ENCODE results near the gene SPACA7.

Gene SPACA7

DNA sequence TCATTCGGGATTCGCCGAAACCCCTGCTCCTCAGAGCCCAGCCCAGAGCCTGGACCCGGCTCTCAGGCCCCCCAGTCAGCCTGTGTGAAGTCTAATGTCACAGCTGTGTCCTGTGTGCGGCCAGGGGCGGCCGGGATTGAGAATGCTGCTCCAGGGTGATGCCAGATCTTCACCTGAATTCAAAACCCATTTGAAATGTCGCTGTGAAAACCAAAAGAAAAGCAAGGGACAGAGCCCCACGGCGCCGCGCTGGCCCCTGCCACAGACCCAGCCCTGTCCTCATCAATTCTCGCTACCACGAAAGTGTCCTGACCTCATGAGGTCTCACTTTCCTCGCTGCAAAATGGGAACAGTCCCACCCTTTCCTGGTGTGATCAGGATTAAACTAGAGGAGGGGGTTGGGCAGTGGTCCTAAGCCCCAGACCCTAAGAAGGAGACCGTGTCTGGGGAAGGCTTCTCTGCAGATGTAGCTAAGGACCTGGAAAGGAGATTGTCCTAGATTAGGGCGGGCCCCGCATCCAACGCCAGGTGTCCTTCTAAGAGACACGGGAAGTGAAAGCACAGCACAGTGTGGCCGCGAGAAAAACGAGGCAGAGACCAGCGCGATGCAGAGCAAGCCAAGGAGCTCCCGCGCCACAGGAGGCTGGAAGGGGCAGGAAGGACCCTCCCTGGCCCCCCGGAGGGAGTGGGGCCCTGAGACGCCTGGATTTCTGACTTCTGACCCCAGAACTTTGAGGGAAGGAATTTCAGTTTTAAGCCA, 34.0 kb upstream of the SPACA7 start:
- H3K27me3 ChIP-seq (ENCODE audit: control insufficient read depth, insufficient read depth, low read length) = peaks cover 2% of the 10 kb centered on the region
- H3K4me3 ChIP-seq (ENCODE audit: low read length) = no peak overlapping the region
- no peak overlapping the region for H3K27ac ChIP-seq (ENCODE audit: low read depth, low read length)
- H3K9ac ChIP-seq (ENCODE audit: low read length) = no peak overlapping the region
- no peaks in the 10 kb centered on the region for H3K36me3 ChIP-seq (ENCODE audit: control insufficient read depth, insufficient read depth, low read length)
- H3K4me1 ChIP-seq (ENCODE audit: control insufficient read depth, insufficient read depth, low read length) = no peaks in the 10 kb centered on the region

DNA sequence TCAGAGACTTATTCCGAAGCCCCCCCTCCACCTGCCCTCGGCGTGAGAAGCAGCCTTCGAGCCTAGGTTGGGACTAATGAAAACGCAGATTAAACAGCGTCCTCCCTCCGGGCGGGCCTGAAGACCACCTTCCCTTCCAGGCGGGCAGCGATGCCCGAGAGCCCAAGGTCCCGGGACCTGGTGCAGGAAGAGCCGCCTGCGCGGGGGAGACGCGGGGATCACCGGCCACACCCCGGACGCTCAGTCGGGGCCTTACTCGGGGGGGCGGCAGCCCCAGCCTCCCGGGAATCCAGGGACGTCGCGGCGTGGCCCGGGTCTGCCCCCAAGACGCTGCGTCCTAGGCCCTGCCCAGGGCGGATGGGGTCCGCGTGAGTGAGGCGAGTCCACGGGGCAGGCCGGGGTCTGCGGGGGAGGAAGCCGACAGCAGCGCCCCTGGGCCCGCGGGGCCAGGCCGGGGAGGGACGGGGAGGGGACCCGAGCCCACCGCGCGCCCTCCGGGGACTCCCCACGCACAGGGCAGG, 33.3 kb upstream of the SPACA7 start:
- Histone ChIP-seq H3K27me3 (ENCODE audit: control insufficient read depth, insufficient read depth, low read length) (peaks cover 2% of the 10 kb centered on the region), H3K4me1 (ENCODE audit: control insufficient read depth, insufficient read depth, low read length) (no peaks in the 10 kb centered on the region), H3K4me3 (ENCODE audit: low read length) (no peak overlapping the region), H3K36me3 (ENCODE audit: control insufficient read depth, insufficient read depth, low read length) (no peaks in the 10 kb centered on the region), H3K9ac (ENCODE audit: low read length) (no peak overlapping the region), H3K27ac (ENCODE audit: low read depth, low read length) (no peak overlapping the region)

DNA sequence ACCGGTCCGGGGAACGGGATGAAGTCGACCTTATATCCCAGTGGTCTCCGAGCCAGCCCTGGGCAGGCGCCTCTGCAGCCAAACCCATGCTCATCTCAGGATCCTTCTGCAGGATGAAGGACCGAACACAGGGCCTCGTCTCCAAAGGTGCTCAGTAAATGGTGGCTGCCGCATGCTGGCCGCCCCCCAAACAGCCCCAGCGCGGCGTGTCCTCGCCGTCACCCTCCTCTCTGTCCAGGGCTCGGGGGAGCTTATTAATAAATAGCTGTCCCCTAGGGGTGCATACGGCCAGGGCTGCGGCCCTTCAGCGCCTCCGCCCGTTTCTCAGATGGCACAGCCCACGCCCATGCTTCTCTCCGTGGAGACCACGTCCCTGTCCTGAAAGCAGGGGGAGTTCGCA, 32.6 kb upstream of the SPACA7 start:
- peaks cover 2% of the 10 kb centered on the region for H3K27me3 ChIP-seq (ENCODE audit: control insufficient read depth, insufficient read depth, low read length)
- H3K4me3 ChIP-seq (ENCODE audit: low read length) = no peak overlapping the region
- no peak overlapping the region for H3K9ac ChIP-seq (ENCODE audit: low read length)
- no peak overlapping the region for H3K27ac ChIP-seq (ENCODE audit: low read depth, low read length)
- H3K4me1 ChIP-seq (ENCODE audit: control insufficient read depth, insufficient read depth, low read length) = no peaks in the 10 kb centered on the region
- H3K36me3 ChIP-seq (ENCODE audit: control insufficient read depth, insufficient read depth, low read length) = no peaks in the 10 kb centered on the region

DNA sequence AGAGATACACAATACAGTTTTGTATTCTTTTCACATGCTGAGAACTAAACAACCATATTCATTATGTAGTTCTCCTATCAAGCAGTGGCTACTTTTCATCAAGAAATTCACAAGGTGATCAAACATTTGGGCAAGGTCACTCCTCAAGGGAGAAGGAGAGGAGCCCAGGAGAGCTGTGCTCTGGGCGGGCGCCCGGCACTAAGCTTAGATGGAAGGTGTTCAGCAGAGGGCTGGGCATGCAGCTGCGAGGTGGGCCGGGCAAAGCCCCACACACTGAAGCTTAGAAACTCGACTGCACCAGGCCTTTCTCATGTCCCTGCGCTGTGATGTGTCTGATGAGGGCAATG, 30.4 kb upstream of the SPACA7 start:
- H3K4me3 ChIP-seq (ENCODE audit: low read length) = no peak overlapping the region
- H3K9ac ChIP-seq (ENCODE audit: low read length) = no peak overlapping the region
- no peaks in the 10 kb centered on the region for H3K4me1 ChIP-seq (ENCODE audit: control insufficient read depth, insufficient read depth, low read length)
- peaks cover 2% of the 10 kb centered on the region for H3K27me3 ChIP-seq (ENCODE audit: control insufficient read depth, insufficient read depth, low read length)
- no peaks in the 10 kb centered on the region for H3K36me3 ChIP-seq (ENCODE audit: control insufficient read depth, insufficient read depth, low read length)
- H3K27ac ChIP-seq (ENCODE audit: low read depth, low read length) = no peak overlapping the region

DNA sequence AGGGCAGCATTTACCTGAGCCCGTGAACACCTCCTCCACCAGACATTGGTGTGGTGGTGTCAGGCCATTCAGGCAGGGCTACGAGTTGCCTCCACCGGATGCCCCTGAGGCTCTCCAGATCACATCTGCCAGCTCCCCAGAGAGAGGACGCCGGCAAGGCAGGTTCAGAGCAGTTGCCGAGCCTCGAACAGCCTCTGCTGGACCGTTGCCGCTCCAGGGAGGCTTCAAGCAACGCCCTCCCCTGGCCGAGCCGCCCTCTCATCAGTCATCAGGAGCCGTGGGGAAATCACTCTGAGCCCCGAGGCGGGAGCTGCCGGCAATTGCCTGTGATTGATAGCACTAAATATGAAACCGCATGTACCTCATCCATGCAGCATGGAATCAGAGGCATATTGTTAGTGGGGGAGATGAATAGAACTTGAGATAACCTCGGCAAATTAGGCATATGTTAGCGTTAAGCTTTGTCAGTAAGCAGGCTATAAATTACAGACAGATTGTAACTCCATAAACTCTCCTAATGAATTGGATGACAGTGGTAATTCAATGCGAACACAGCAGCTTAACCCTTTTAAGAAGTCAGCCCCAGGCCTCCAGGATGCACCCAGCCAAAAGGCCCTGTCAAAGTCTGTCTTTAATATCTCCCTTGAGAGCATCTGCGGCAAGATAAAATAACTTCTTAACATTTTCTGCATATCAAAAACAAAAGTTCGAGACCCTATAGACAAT, 29.8 kb upstream of the SPACA7 start:
- H3K4me1 ChIP-seq (ENCODE audit: control insufficient read depth, insufficient read depth, low read length) = no peaks in the 10 kb centered on the region
- no peak overlapping the region for H3K9ac ChIP-seq (ENCODE audit: low read length)
- H3K4me3 ChIP-seq (ENCODE audit: low read length) = no peak overlapping the region
- peaks cover 2% of the 10 kb centered on the region for H3K27me3 ChIP-seq (ENCODE audit: control insufficient read depth, insufficient read depth, low read length)
- no peaks in the 10 kb centered on the region for H3K36me3 ChIP-seq (ENCODE audit: control insufficient read depth, insufficient read depth, low read length)
- no peak overlapping the region for H3K27ac ChIP-seq (ENCODE audit: low read depth, low read length)

DNA sequence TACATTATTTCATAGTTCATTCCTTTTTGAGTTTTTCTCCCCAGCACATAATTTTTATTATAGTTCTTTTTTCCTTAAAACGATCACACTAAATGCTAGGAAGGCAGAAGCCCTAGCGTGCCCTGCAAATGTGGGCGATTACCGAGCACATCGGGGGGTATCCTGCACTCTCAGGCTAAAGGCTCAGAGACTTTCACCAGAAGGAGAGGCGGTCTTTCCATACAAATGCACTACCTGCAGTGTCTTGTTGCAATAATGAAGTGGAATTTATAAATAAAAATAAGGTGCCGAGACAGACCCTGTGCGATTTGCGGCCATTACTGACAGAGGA, 29.3 kb upstream of the SPACA7 start:
- Histone ChIP-seq H3K9ac (ENCODE audit: low read length) (no peak overlapping the region), H3K4me1 (ENCODE audit: control insufficient read depth, insufficient read depth, low read length) (no peaks in the 10 kb centered on the region), H3K4me3 (ENCODE audit: low read length) (no peak overlapping the region), H3K36me3 (ENCODE audit: control insufficient read depth, insufficient read depth, low read length) (no peaks in the 10 kb centered on the region), H3K27ac (ENCODE audit: low read depth, low read length) (no peak overlapping the region), H3K27me3 (ENCODE audit: control insufficient read depth, insufficient read depth, low read length) (peaks cover 2% of the 10 kb centered on the region)

DNA sequence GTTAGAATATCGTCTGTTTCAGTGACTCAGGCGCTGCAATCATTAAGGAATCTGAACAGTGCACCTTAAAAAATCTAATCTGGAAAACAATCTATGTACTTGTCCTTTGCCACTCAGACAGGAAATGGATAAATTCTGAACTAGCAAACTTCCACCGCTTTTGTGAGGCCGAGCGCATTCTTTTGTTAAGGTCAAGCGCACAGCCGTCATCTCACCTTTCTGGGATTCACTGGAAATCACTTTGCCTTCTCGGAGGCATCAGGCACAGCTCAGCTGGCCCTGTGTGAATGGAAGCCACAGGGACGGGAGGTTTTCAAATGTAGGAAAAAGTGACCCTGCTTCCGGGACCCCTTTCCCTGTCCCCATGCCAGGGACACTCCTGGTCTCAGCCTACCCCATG, 28.2 kb upstream of the SPACA7 start:
- H3K27me3 ChIP-seq (ENCODE audit: control insufficient read depth, insufficient read depth, low read length) = peaks cover 2% of the 10 kb centered on the region
- H3K9ac ChIP-seq (ENCODE audit: low read length) = no peak overlapping the region
- no peak overlapping the region for H3K4me3 ChIP-seq (ENCODE audit: low read length)
- no peaks in the 10 kb centered on the region for H3K36me3 ChIP-seq (ENCODE audit: control insufficient read depth, insufficient read depth, low read length)
- H3K27ac ChIP-seq (ENCODE audit: low read depth, low read length) = no peak overlapping the region
- no peaks in the 10 kb centered on the region for H3K4me1 ChIP-seq (ENCODE audit: control insufficient read depth, insufficient read depth, low read length)

DNA sequence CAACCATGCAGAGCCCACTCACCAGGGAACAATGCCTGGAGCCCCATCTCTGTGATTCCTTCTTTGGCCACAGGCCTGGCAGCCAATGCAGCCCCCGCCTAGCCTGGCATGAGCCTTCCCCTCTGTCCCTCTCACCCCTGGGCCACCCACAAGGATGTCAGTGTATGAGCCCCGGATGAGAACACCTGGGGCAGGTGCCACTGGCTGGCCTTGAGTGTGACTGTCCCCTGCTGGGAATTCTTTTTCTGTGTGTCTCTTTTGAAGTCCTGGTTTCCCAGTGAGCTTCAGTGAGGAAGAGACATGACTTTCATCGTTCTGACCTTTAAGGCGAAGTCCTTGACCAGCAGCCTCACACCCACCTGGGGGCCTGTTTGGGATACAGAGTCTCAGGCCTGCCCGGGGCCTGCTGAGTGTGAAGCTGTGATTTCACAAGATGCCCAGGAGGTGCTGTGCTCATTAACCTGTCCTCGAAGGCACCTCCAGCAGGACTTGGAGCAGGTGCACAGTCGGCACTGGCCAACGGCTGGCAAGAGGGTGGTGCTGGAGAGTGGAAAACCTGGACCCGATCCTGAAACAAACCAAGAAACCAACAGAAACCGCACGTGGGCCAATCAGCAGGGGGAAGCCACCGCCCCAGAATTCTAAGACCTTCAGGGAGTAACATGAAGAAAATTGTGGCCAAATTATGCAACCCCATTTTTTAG, 27.4 kb upstream of the SPACA7 start:
- Histone ChIP-seq H3K27me3 (ENCODE audit: control insufficient read depth, insufficient read depth, low read length) (peaks cover 2% of the 10 kb centered on the region), H3K36me3 (ENCODE audit: control insufficient read depth, insufficient read depth, low read length) (no peaks in the 10 kb centered on the region), H3K9ac (ENCODE audit: low read length) (no peak overlapping the region), H3K4me3 (ENCODE audit: low read length) (no peak overlapping the region), H3K4me1 (ENCODE audit: control insufficient read depth, insufficient read depth, low read length) (no peaks in the 10 kb centered on the region), H3K27ac (ENCODE audit: low read depth, low read length) (no peak overlapping the region)

DNA sequence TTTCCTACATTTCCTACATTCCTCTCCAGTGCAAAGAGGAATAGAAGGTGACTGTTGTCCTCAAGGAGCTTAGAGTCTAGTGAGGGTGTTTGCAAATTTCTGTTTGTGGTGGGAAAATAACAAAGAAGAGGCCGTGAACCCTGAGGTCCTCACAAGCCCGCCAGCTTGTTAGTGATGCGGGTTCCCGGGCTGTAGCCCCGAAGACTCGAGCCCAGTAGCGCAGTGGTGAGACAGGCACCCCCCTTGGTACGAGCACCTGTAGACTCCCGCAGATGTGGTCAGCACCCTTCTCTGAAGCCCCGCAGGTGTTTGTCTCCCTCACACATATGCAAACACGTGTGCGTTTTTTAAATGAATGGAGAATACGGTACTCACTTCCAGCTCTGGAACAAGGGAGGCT, 26.5 kb upstream of the SPACA7 start:
- Histone ChIP-seq H3K4me1 (ENCODE audit: control insufficient read depth, insufficient read depth, low read length) (no peaks in the 10 kb centered on the region), H3K27me3 (ENCODE audit: control insufficient read depth, insufficient read depth, low read length) (peaks cover 2% of the 10 kb centered on the region), H3K4me3 (ENCODE audit: low read length) (no peak overlapping the region), H3K36me3 (ENCODE audit: control insufficient read depth, insufficient read depth, low read length) (no peaks in the 10 kb centered on the region), H3K27ac (ENCODE audit: low read depth, low read length) (no peak overlapping the region), H3K9ac (ENCODE audit: low read length) (no peak overlapping the region)

DNA sequence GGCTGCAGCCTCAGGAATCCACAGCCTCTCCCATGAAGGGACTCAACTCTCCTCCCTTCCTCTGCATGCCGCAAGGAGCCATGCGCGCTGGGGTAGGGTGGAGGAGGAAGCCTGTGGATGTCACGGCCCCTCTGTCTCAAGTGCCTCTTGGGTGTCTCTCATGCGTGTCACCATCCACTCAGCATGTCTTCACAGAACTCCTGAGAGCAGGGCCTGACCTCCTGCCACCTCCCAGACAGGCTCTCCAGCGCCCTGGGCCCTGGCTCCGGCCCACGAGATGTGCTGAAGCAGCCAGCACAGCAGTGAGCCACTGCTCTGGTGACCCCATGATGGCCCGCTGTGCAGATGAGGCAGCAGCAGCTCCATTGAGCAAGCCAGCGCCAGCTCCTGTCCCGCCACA, 25.9 kb upstream of the SPACA7 start:
- no peak overlapping the region for H3K9ac ChIP-seq (ENCODE audit: low read length)
- no peak overlapping the region for H3K27ac ChIP-seq (ENCODE audit: low read depth, low read length)
- H3K4me3 ChIP-seq (ENCODE audit: low read length) = no peak overlapping the region
- H3K27me3 ChIP-seq (ENCODE audit: control insufficient read depth, insufficient read depth, low read length) = peaks cover 2% of the 10 kb centered on the region
- no peaks in the 10 kb centered on the region for H3K36me3 ChIP-seq (ENCODE audit: control insufficient read depth, insufficient read depth, low read length)
- no peaks in the 10 kb centered on the region for H3K4me1 ChIP-seq (ENCODE audit: control insufficient read depth, insufficient read depth, low read length)

DNA sequence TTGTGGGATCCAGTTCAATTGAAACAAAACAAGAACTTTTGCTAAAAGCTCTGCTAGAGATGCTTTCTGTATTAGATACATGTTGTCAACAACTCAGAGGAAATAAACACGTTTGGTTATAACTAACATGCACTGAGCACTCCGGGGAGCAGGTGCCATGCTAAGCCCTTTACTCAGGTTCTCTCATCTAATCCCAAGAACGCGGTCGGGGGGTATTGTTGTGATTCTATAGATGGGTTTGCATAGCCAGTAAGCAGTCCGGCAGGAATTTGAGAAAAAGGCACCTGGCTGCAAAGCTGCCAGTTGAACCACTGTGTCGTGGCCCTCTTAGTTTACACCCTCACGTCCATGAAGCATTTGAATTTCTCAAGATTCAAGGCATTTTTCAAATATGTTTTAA, 24.3 kb upstream of the SPACA7 start:
- no peaks in the 10 kb centered on the region for H3K36me3 ChIP-seq (ENCODE audit: control insufficient read depth, insufficient read depth, low read length)
- H3K4me3 ChIP-seq (ENCODE audit: low read length) = no peak overlapping the region
- H3K27ac ChIP-seq (ENCODE audit: low read depth, low read length) = no peak overlapping the region
- no peaks in the 10 kb centered on the region for H3K4me1 ChIP-seq (ENCODE audit: control insufficient read depth, insufficient read depth, low read length)
- H3K9ac ChIP-seq (ENCODE audit: low read length) = no peak overlapping the region
- no peaks in the 10 kb centered on the region for H3K27me3 ChIP-seq (ENCODE audit: control insufficient read depth, insufficient read depth, low read length)

DNA sequence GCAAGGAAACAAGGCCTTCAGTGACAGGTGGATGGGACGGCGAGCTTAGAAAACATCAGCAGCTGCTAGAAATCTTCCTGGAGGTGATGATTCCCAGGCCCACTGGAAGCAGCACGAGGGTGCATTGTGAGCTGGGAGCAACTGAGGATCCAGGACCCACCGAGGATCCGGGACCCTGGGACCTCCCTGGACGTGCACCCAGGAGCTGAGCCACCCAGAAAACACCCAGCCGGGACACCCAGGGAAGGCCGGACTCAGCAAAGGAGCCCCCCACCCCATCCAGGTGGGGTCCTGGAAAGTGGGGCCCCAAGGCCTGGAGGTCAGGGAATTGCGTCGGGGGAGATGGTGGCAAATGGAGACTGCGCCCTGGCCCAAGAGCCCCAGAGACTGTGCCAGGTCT, 22.3 kb upstream of the SPACA7 start:
- no peaks in the 10 kb centered on the region for H3K4me1 ChIP-seq (ENCODE audit: control insufficient read depth, insufficient read depth, low read length)
- H3K27ac ChIP-seq (ENCODE audit: low read depth, low read length) = no peak overlapping the region
- H3K4me3 ChIP-seq (ENCODE audit: low read length) = no peak overlapping the region
- no peak overlapping the region for H3K9ac ChIP-seq (ENCODE audit: low read length)
- no peaks in the 10 kb centered on the region for H3K36me3 ChIP-seq (ENCODE audit: control insufficient read depth, insufficient read depth, low read length)
- H3K27me3 ChIP-seq (ENCODE audit: control insufficient read depth, insufficient read depth, low read length) = no peaks in the 10 kb centered on the region
